NOMO-1 treated with dmso at 0.1 percent for 144 hours (cell line): ENCODE data around the gene CACNA1C.
"Not testable (repeated sequence)": the region's sequence is repeated elsewhere in the genome, so short reads cannot be mapped to it uniquely, and the experiment has no call there.

Experiments used
- DNase-seq: peaks from one replicate; lab custom pipeline; 2025; ENCODE audit not compliant: unreplicated experiment; lab: John Stamatoyannopoulos, UW

Gene CACNA1C

DNA sequence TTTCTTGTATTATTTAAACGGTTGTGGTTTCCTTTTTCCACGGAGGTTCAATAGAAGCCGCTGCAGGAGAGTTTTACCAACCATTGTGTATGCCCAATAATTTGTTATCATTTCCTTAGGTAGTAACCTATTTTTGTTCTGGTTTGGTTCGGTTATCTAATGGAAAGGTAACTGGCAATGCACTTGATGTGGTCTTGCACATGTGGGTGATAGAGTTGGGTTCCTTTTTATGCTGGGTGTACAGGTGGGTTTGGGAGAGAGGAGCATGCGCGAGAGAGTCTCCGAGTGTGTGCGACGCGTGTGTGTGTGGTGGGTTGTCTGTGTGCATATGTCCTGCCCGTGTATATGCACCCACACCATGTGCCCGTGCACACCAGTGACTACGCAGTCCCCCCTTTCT lies 639.3 kb downstream of the CACNA1C start:
- no peak for DNase-seq

GRCh38 chr12:2693244-2693860 lies 640.6 kb downstream of the CACNA1C start:
- peak; percentile 4 for DNase-seq

DNA sequence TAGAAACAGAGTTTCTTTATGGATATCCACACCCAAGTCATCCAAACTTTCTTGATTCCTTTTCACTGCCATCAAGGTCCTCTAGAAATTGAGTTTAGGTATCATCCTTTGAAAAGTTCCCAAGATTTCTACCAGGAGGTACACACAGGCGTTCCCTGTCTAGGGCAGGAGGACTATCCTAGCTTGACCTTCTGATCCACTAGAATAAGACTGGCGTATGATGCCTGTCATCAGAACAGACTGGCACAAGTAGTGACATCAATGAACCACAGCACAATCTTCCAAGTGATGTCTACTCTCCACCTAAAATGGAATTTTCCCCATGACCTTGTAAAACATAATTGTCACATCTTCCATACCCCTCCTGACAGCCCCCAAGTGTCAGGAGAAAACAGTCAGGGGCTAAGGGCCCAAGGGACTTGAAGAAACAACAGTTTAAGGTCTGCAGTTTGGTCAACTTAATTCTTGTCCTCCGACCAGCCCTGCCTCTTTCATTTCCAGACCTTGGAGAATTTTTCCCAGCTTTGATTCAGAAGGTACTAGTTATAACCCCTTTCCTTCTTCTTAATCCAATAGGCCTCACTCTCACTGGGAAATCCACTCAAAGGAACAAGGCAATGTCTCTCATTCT lies 641.3 kb downstream of the CACNA1C start:
- no peak for DNase-seq

DNA sequence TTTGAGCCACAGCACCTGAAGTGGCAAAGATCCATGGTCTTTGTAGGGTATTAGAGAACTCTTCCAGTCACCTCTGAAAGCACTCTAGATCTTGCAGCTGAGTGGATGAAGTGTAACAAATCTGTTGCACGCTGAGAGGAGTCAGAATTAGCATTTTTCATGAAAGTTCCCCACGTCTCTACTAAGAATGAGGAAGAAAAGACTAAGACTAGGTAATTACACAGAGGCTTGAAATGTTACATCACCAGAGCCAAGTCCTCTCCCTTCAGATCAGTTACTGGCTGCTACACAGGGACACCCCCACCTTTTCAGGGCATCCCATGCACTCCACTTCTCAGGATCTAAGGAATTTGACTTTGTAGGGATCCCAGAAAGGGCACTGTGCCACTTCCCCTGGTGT lies 643.3 kb downstream of the CACNA1C start:
- peak; percentile 61 for DNase-seq

- no peak for DNase-seq
These were observed 644.4 kb downstream of the CACNA1C start for GRCh38 chr12:2697057-2697800.

GRCh38 chr12:2698566-2698965 lies 645.8 kb downstream of the CACNA1C start:
- no peak for DNase-seq

DNA sequence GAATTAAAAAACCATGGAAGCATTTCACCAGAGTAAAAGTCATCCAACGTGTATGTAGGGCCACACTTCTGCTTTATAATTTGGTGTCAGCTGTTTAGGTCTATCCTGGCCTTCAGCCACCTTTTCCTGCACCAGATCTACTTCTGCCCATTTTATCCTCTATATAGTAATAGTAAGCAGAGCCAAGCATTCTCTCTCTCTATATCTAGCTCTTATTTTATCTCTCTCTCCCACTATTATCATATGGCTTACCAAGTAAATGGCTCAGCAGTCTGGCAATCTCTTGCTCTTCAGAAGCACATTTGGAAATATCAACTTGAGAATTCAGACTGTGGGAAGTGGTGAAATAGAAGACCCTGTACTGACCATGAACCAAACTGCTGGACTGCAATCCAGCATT lies 657.9 kb downstream of the CACNA1C start:
- no peak for DNase-seq

- DNase-seq = no peak
These were observed 666.6 kb downstream of the CACNA1C start for GRCh38 chr12:2719392-2719791.

- DNase-seq = no peak
These were observed 670.0 kb downstream of the CACNA1C start for GRCh38 chr12:2722806-2723205.

- DNase-seq = no peak
These were observed 679.5 kb downstream of the CACNA1C start for GRCh38 chr12:2732290-2732689.

GRCh38 chr12:2733493-2734355 lies 680.9 kb downstream of the CACNA1C start:
- DNase-seq = no peak

DNA sequence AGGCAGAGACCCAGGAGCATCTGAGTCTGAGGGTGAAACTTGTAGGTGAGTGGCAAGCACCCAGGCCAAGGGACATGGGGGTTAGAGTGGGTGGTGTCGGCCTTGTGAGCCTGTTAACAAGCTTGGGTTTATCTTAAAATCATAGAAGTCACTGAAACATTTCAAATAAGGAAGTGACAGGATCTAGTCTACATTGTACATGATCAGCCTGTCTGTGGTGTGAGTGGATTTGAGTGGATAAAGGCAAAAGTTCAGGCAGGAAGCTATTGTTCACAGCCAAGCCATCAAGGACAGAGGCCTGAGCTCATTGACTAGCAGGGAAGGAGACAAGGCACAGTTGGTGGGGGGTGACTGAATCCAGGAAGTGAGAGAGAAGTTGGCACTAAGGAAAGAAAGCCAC lies 682.6 kb downstream of the CACNA1C start:
- no peak for DNase-seq

GRCh38 chr12:2737656-2738241 lies 685.0 kb downstream of the CACNA1C start:
- DNase-seq = no peak

DNA sequence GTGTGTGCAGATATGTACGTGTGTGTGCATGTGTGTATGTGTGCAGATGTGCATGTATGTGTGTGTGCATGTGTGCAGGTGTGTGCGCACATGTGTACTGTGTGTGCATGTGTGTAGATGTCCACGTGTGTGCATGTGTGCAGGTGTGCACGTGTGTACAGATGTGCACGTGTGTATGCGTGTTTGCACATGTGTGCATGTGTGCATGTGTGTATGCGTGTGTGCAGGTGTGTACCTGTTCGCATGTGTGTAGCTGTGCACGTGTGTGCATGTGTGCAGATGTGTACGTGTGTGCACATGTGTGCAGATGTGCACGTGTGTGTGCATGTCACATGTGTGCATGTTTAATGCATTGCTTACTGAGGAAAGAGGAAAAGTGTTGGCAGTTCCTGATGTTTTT lies 686.3 kb downstream of the CACNA1C start:
- no peak for DNase-seq

- no peak for DNase-seq
These were observed 687.2 kb downstream of the CACNA1C start for GRCh38 chr12:2739832-2740641.

DNA sequence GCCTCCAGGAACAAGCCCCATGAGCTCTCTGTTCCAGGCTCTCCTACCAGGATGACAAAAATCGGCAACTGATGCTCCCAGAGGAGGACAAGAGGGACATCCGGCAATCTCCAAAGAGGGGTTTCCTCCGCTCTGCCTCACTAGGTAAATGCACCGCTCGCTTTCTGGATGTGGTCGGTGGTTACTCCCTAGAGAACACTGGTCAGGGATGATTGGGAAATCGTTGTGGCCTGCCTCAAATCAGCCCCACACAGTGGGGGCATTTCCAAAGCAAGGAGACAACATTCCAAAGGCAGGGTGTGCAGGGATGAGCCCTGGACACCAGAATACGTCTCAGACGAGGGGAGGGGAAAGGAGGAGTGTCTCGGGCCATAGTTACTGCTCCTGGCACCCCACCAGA lies 689.2 kb downstream of the CACNA1C start:
- not testable (repeated sequence) for DNase-seq

DNA sequence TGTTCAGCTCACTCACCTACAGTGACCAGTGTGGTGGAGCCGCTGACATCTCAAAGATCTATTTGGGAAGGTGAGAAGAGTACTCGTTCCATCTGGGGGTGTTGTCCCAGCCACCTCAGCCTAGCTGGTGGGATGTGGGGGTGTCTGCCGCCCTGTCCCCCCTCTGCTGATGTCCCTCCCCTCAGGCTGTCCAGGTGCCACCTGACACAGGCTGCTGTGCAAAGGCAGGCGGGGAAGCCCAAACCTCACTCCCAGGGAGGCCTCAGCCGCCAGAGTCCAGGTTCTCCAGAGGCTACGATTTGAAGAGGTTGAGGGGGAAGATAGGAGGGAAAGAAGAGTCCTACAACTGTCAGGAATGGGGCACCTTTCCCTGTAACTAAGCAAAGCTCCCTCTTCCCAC lies 690.7 kb downstream of the CACNA1C start:
- DNase-seq = no peak

DNA sequence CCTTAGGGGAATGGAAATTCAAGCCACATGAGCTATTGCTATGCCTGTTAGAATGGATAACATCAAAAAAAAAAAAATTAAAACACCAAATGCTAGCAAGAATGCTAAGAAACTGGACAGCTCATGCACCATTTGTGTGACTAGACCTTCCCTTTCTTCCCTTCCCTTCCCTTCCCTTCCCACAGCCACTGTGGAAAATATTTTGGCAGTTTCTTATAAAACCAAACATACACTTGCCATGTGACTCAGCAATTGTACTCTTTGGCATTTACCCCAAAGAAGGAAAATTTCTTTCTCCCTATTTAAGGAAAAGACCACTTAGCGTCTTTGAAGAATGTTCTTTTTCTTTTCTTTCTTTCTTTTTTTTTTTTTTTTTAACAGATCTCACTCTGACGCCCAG lies 692.9 kb downstream of the CACNA1C start:
- no peak for DNase-seq
